ENCODE measurements around the gene METRNL. TPM values are rescaled to one million over a fixed set of nuclear protein-coding genes. Genes with fewer than 3 reads are reported as not detected.

The METRNL gene
- polyA plus RNA-seq, 1 donor from 2014 or later, result 15.1 TPM

GRCh38 chr17:83091257-83092141, 12.1 kb downstream of the METRNL start:
- TF ChIP-seq, protein P1, sequence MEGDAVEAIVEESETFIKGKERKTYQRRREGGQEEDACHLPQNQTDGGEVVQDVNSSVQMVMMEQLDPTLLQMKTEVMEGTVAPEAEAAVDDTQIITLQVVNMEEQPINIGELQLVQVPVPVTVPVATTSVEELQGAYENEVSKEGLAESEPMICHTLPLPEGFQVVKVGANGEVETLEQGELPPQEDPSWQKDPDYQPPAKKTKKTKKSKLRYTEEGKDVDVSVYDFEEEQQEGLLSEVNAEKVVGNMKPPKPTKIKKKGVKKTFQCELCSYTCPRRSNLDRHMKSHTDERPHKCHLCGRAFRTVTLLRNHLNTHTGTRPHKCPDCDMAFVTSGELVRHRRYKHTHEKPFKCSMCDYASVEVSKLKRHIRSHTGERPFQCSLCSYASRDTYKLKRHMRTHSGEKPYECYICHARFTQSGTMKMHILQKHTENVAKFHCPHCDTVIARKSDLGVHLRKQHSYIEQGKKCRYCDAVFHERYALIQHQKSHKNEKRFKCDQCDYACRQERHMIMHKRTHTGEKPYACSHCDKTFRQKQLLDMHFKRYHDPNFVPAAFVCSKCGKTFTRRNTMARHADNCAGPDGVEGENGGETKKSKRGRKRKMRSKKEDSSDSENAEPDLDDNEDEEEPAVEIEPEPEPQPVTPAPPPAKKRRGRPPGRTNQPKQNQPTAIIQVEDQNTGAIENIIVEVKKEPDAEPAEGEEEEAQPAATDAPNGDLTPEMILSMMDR (IDR thresholded peaks at IDR 0.05; ENCODE audit: poor library complexity, severe bottlenecking), result no peak
- TF ChIP-seq TAF1 (IDR thresholded peaks at IDR 0.05; ENCODE audit: low read depth), result no peak
- TF ChIP-seq, protein P2, sequence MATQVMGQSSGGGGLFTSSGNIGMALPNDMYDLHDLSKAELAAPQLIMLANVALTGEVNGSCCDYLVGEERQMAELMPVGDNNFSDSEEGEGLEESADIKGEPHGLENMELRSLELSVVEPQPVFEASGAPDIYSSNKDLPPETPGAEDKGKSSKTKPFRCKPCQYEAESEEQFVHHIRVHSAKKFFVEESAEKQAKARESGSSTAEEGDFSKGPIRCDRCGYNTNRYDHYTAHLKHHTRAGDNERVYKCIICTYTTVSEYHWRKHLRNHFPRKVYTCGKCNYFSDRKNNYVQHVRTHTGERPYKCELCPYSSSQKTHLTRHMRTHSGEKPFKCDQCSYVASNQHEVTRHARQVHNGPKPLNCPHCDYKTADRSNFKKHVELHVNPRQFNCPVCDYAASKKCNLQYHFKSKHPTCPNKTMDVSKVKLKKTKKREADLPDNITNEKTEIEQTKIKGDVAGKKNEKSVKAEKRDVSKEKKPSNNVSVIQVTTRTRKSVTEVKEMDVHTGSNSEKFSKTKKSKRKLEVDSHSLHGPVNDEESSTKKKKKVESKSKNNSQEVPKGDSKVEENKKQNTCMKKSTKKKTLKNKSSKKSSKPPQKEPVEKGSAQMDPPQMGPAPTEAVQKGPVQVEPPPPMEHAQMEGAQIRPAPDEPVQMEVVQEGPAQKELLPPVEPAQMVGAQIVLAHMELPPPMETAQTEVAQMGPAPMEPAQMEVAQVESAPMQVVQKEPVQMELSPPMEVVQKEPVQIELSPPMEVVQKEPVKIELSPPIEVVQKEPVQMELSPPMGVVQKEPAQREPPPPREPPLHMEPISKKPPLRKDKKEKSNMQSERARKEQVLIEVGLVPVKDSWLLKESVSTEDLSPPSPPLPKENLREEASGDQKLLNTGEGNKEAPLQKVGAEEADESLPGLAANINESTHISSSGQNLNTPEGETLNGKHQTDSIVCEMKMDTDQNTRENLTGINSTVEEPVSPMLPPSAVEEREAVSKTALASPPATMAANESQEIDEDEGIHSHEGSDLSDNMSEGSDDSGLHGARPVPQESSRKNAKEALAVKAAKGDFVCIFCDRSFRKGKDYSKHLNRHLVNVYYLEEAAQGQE (IDR thresholded peaks at IDR 0.05; ENCODE audit: borderline replicate concordance), result no peak
- no peak for TF ChIP-seq POLR2AphosphoS5 (IDR thresholded peaks at IDR 0.05)
- TF ChIP-seq SMC3 (conservative IDR thresholded peaks at IDR 0.05; ENCODE audit: poor library complexity), result no peak
- TF ChIP-seq RAD21 (conservative IDR thresholded peaks at IDR 0.05), result no peak
- TF ChIP-seq EZH2 (IDR thresholded peaks at IDR 0.05; ENCODE audit: borderline replicate concordance, insufficient read depth, low read length, poor library complexity, severe bottlenecking), result no peak
- no peak for TF ChIP-seq EP300 (conservative IDR thresholded peaks at IDR 0.05; ENCODE audit: poor library complexity, severe bottlenecking)
- no peak for TF ChIP-seq MXI1 (conservative IDR thresholded peaks at IDR 0.05; ENCODE audit: poor library complexity, severe bottlenecking)
- Histone ChIP-seq H3K36me3 (ENCODE audit: insufficient read depth, low read length) (no peaks in the 10 kb centered on the region), H3K79me2 (replicated peaks; ENCODE audit: insufficient read depth, low read length) (no peaks in the 10 kb centered on the region), H3K9me2 (ENCODE audit: insufficient read depth, low read length) (no peaks in the 10 kb centered on the region), H3K27me3 (ENCODE audit: insufficient read depth, low read depth, low read length) (no peaks in the 10 kb centered on the region), H3K9ac (ENCODE audit: low read length) (no peak overlapping the region), H4K20me1 (ENCODE audit: insufficient read depth) (no peaks in the 10 kb centered on the region), H3K4me3 (ENCODE audit: low read length) (no peak overlapping the region), H2AFZ (ENCODE audit: low read depth, low read length) (no peak overlapping the region), H3K27ac (ENCODE audit: low read length) (no peak overlapping the region), H3K4me2 (ENCODE audit: low read length) (no peak overlapping the region), H3F3A (ENCODE audit: insufficient read depth, low read length, poor library complexity, severe bottlenecking) (no peaks in the 10 kb centered on the region), H3K9me3 (ENCODE audit: low read length) (no peaks in the 10 kb centered on the region)

DNA sequence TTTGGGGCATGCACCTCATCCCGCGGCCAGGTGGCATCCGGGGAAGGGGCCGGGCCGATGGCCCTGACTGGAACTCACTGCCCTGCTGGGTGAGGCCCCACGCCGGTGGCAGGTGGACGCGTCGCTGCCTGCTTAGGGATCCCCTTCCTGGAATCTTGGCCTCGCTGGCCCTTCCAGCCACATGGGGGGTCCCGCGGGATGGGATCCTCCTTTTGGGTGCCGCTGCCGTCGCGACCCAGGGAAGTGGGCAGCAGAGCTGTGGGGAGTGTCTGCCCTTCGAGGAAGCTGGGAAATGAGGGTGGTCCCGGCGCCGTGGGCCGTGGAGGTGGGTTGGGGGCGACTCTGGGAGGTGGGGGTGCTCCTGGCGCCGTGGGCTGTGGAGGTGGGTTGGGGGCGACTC, 12.8 kb downstream of the METRNL start:
- H3K27ac ChIP-seq (ENCODE audit: low read length), result no peak overlapping the region
- no peak for TF ChIP-seq EZH2 (IDR thresholded peaks at IDR 0.05; ENCODE audit: borderline replicate concordance, insufficient read depth, low read length, poor library complexity, severe bottlenecking)
- no peak for TF ChIP-seq RAD21 (conservative IDR thresholded peaks at IDR 0.05)
- TF ChIP-seq, protein P1 (IDR thresholded peaks at IDR 0.05; ENCODE audit: poor library complexity, severe bottlenecking), result no peak
- no peak for TF ChIP-seq EP300 (conservative IDR thresholded peaks at IDR 0.05; ENCODE audit: poor library complexity, severe bottlenecking)
- TF ChIP-seq MXI1 (conservative IDR thresholded peaks at IDR 0.05; ENCODE audit: poor library complexity, severe bottlenecking), result no peak
- no peak for TF ChIP-seq SMC3 (conservative IDR thresholded peaks at IDR 0.05; ENCODE audit: poor library complexity)
- TF ChIP-seq, protein P2 (IDR thresholded peaks at IDR 0.05; ENCODE audit: borderline replicate concordance), result no peak
- no peak for TF ChIP-seq TAF1 (IDR thresholded peaks at IDR 0.05; ENCODE audit: low read depth)
- TF ChIP-seq POLR2AphosphoS5 (IDR thresholded peaks at IDR 0.05), result no peak
- H3K36me3 ChIP-seq (ENCODE audit: insufficient read depth, low read length), result no peaks in the 10 kb centered on the region
- no peak overlapping the region for H2AFZ ChIP-seq (ENCODE audit: low read depth, low read length)
- H3K9me2 ChIP-seq (ENCODE audit: insufficient read depth, low read length), result no peaks in the 10 kb centered on the region
- H3K27me3 ChIP-seq (ENCODE audit: insufficient read depth, low read depth, low read length), result no peaks in the 10 kb centered on the region
- H3K4me2 ChIP-seq (ENCODE audit: low read length), result no peak overlapping the region
- H3F3A ChIP-seq (ENCODE audit: insufficient read depth, low read length, poor library complexity, severe bottlenecking), result no peaks in the 10 kb centered on the region
- H3K79me2 ChIP-seq (replicated peaks; ENCODE audit: insufficient read depth, low read length), result no peaks in the 10 kb centered on the region
- H3K9ac ChIP-seq (ENCODE audit: low read length), result no peak overlapping the region
- no peaks in the 10 kb centered on the region for H3K9me3 ChIP-seq (ENCODE audit: low read length)
- no peaks in the 10 kb centered on the region for H4K20me1 ChIP-seq (ENCODE audit: insufficient read depth)
- no peak overlapping the region for H3K4me3 ChIP-seq (ENCODE audit: low read length)
